SK-N-DZ (cell line): Measurements from ENCODE around the gene CD22.
"Not testable (repeated sequence)": the region's sequence is repeated elsewhere in the genome, so short reads cannot be mapped to it uniquely, and the experiment has no call there.

Experiments
- DNase-seq: peaks from one replicate; pipeline ENCODE4 v3.0.0-alpha.2; 2015; ENCODE audit warnings: low spot score

Gene CD22

GRCh38 chr19:35357867-35358573 lies 29.0 kb downstream of the CD22 start, which contains the start of gene FFAR3:
Gene FFAR3 (plus strand): TSS chr19:35358460. CDS start chr19:35358891, 431 bp downstream.
- no peak for DNase-seq

GRCh38 chr19:35358834-35359233 lies 29.8 kb downstream of the CD22 start:
- not testable (repeated sequence) for DNase-seq

- not testable (repeated sequence) for DNase-seq
Observed at GRCh38 chr19:35359395-35359794, 30.4 kb downstream of the CD22 start.

- not testable (repeated sequence) for DNase-seq
Observed at GRCh38 chr19:35360081-35360480, 31.1 kb downstream of the CD22 start.

- DNase-seq: no peak
Observed at GRCh38 chr19:35360880-35361420, 32.0 kb downstream of the CD22 start.

GRCh38 chr19:35362261-35363000 lies 33.4 kb downstream of the CD22 start:
- no peak for DNase-seq

GRCh38 chr19:35363001-35363590 lies 34.1 kb downstream of the CD22 start:
- DNase-seq: no peak

- DNase-seq: no peak
Observed at GRCh38 chr19:35363711-35364425, 34.9 kb downstream of the CD22 start.

GRCh38 chr19:35365303-35365702 lies 36.3 kb downstream of the CD22 start:
- DNase-seq: no peak

GRCh38 chr19:35368378-35368777 lies 39.4 kb downstream of the CD22 start:
- no peak for DNase-seq

- DNase-seq: no peak
Observed at GRCh38 chr19:35369522-35369921, 40.5 kb downstream of the CD22 start.

- DNase-seq: no peak
Observed at GRCh38 chr19:35370722-35371121, 41.7 kb downstream of the CD22 start, which contains the start of gene GPR42. Gene GPR42 (plus strand): TSS chr19:35371068. CDS start chr19:35371360, 292 bp downstream.

- DNase-seq: no peak
Observed at GRCh38 chr19:35373492-35373891, 44.5 kb downstream of the CD22 start.

- not testable (repeated sequence) for DNase-seq
Observed at GRCh38 chr19:35374031-35374430, 45.0 kb downstream of the CD22 start.

- DNase-seq: no peak
Observed at GRCh38 chr19:35375505-35376307, 46.7 kb downstream of the CD22 start.

GRCh38 chr19:35377656-35378055 lies 48.7 kb downstream of the CD22 start:
- no peak for DNase-seq

GRCh38 chr19:35378356-35378755 lies 49.4 kb downstream of the CD22 start:
- DNase-seq: no peak

- DNase-seq: not testable (repeated sequence)
Observed at GRCh38 chr19:35379545-35379944, 50.6 kb downstream of the CD22 start.

GRCh38 chr19:35379992-35380391 lies 51.0 kb downstream of the CD22 start:
- no peak for DNase-seq

- DNase-seq: no peak
Observed at GRCh38 chr19:35380450-35381124, 51.6 kb downstream of the CD22 start.
